Thymus (tissue), 11 donors: ENCODE measurements around the gene ZC3H8. TPM values are rescaled to one million over a fixed set of nuclear protein-coding genes. Genes with fewer than 3 reads are reported as not detected.

ENCODE experiments used
- DNase-seq, 9 donors: peaks; one replicate each; pipeline ENCODE4 v3.0.0-alpha.2; 2013; ENCODE audit warnings: low spot score in 9 of 9, low read depth in 6 of 9, missing footprints in 1 of 9
- H3K27ac ChIP-seq, 2 donors: one replicate each; pipeline ENCODE4 v1.5.1; 2013; ENCODE audit warnings: control low read depth in 1 of 2, low read depth in 1 of 2, low read length in 1 of 2, mild to moderate bottlenecking in 1 of 2, moderate library complexity in 1 of 2
- H3K27me3 ChIP-seq, 2 donors: one replicate each; pipeline ENCODE4 v1.5.1; 2013; ENCODE audit warnings: low read length in 1 of 2; ENCODE audit not compliant: control insufficient read depth in 2 of 2, insufficient read depth in 1 of 2
- H3K36me3 ChIP-seq, 2 donors: one replicate each; pipeline ENCODE4 v1.5.1; 2013; ENCODE audit warnings: low read length in 1 of 2, mild to moderate bottlenecking in 1 of 2, moderate library complexity in 1 of 2; ENCODE audit not compliant: control insufficient read depth in 2 of 2, insufficient read depth in 2 of 2
- H3K4me1 ChIP-seq, 2 donors: one replicate each; pipeline ENCODE4 v1.5.1; 2013; ENCODE audit warnings: low read length in 2 of 2; ENCODE audit not compliant: control insufficient read depth in 2 of 2, insufficient read depth in 2 of 2
- H3K4me3 ChIP-seq, 2 donors: one replicate each; pipeline ENCODE4 v1.5.1; 2013; ENCODE audit warnings: low read length in 2 of 2, control low read depth in 1 of 2, mild to moderate bottlenecking in 1 of 2
- H3K9me3 ChIP-seq, 2 donors: one replicate each; pipeline ENCODE4 v1.5.1; 2013; ENCODE audit warnings: low read length in 1 of 2, mild to moderate bottlenecking in 1 of 2; ENCODE audit not compliant: control insufficient read depth in 2 of 2, insufficient read depth in 1 of 2
- WGBS: extraction: QIAGEN DNeasy Blood & Tissue Kit; methylation state at CpG from one replicate; pipeline ENCODE4 v1.1.7; 2013; 5-methylcytosine and 5-hydroxymethylcytosine counted together
- polyA plus RNA-seq: library from polyadenylated mRNA; stranded (reverse); fragments of 200-250 nt; gene quantifications from one replicate; pipeline ENCODE4 v1.2.3, GENCODE V29; 2013
- total RNA-seq: library from RNA; stranded (reverse); fragments of 120-200 nt; gene quantifications from one replicate; pipeline ENCODE4 v1.2.4, GENCODE V29; 2013
- donor health status: healthy.

The ZC3H8 gene
- total and polyA plus RNA-seq, 2 donors, result 13.5 to 15.6 TPM

DNA sequence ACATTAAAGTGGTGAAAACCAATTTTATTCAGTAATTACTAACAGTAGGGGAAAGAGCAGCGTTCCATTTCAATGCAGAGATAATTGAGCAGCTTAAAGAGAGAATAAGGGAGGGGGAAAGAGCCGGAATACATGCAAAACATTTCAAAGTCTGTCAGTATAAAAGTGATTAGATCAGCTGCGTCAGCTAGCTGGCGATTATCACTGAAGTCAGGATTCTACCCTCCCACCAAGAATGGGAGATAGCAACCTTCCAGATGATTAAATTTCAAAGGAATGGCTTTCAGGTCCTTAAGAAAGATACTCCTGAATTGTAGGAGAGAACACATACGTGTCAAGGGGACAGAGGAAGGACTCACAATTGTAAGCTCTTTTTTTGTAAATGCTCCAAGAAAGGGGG is 17.8 kb upstream of the ZC3H8 start:
- DNase-seq, result no peak
- H3K9me3 ChIP-seq, result no peaks in the 10 kb centered on the region
- H3K36me3 ChIP-seq, result no peaks in the 10 kb centered on the region
- H3K27ac ChIP-seq, result no peak overlapping the region
- 96% methylated on average over 5 of the region's 5 CpGs for WGBS
- no peak overlapping the region for H3K4me3 ChIP-seq
- peaks cover under 1% of the 10 kb centered on the region in 2 donors for H3K4me1 ChIP-seq
- H3K27me3 ChIP-seq, result no peaks in the 10 kb centered on the region

GRCh38 chr2:112268547-112268946 is 13.7 kb upstream of the ZC3H8 start:
- WGBS, result 100% methylated on average over 1 of the region's 1 CpG
- DNase-seq, result no peak
- no peak overlapping the region for H3K27ac ChIP-seq

GRCh38 chr2:112262876-112263275 is 8.0 kb upstream of the ZC3H8 start:
- Histone ChIP-seq H3K36me3 (no peaks in the 10 kb centered on the region), H3K4me1 (peaks cover 2 to 6% of the 10 kb centered on the region in 2 donors), H3K4me3 (no peak overlapping the region), H3K27ac (no peak overlapping the region), H3K9me3 (no peaks in the 10 kb centered on the region), H3K27me3 (no peaks in the 10 kb centered on the region)
- DNase-seq, result no peak

More at GRCh38 chr2:112268547-112268946, 13.7 kb upstream of the ZC3H8 start:
- Histone ChIP-seq H3K9me3 (no peaks in the 10 kb centered on the region), H3K4me3 (no peak overlapping the region), H3K36me3 (no peaks in the 10 kb centered on the region), H3K27me3 (no peaks in the 10 kb centered on the region), H3K4me1 (no peaks in the 10 kb centered on the region)

DNA sequence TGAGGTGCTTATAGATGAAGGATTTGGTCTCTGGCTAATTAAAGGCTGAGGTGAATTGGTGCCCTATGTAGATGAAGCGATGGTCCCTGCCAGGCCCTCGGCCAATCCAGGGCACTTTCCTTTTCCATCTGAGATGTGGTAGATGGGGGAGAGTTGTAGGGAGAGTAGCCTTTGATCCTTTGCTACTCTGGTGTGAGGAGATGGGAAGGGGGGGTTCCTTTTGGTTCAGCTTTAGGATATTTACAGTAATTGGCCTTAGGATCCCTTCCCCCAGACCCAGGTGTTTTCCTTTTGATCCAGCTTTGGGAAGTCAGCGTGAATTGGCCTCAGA is 5.4 kb upstream of the ZC3H8 start:
- DNase-seq, result no peak
- over 99% methylated on average over 3 of the region's 3 CpGs for WGBS
- no peak overlapping the region for H3K27ac ChIP-seq
- H3K36me3 ChIP-seq, result no peaks in the 10 kb centered on the region
- H3K4me3 ChIP-seq, result no peak overlapping the region
- H3K9me3 ChIP-seq, result no peaks in the 10 kb centered on the region
- H3K4me1 ChIP-seq, result peaks cover 2 to 7% of the 10 kb centered on the region in 2 donors
- no peaks in the 10 kb centered on the region for H3K27me3 ChIP-seq

- 30% methylated on average over 15 of the region's 15 CpGs for WGBS
- Histone ChIP-seq H3K36me3 (no peaks in the 10 kb centered on the region), H3K4me1 (peaks cover 2 to 9% of the 10 kb centered on the region in 2 donors), H3K9me3 (no peaks in the 10 kb centered on the region), H3K27me3 (no peaks in the 10 kb centered on the region), H3K27ac (no peak overlapping the region), H3K4me3 (no peak overlapping the region)
- DNase-seq, result peak; percentile 58 to 90 (median 78)
These were observed 4.9 kb upstream of the ZC3H8 start for GRCh38 chr2:112259509-112260294.

- Histone ChIP-seq H3K36me3 (no peaks in the 10 kb centered on the region), H3K9me3 (no peaks in the 10 kb centered on the region), H3K4me3 (no peak overlapping the region), H3K4me1 (peaks cover 8 to 10% of the 10 kb centered on the region in 2 donors), H3K27ac (no peak overlapping the region), H3K27me3 (no peaks in the 10 kb centered on the region)
- no peak for DNase-seq
- WGBS, result 84% methylated on average over 4 of the region's 4 CpGs
These were observed 2.7 kb upstream of the ZC3H8 start for GRCh38 chr2:112257575-112257974.

- Histone ChIP-seq H3K27me3 (no peaks in the 10 kb centered on the region), H3K36me3 (no peaks in the 10 kb centered on the region), H3K4me3 (no peak overlapping the region), H3K4me1 (peaks cover 8 to 13% of the 10 kb centered on the region in 2 donors), H3K9me3 (no peaks in the 10 kb centered on the region), H3K27ac (no peak overlapping the region)
- no peak for DNase-seq
- WGBS, result 98% methylated on average over 2 of the region's 2 CpGs
These were observed 1.8 kb upstream of the ZC3H8 start for GRCh38 chr2:112256654-112257053.

GRCh38 chr2:112255875-112256274 is 1.0 kb upstream of the ZC3H8 start:
- Histone ChIP-seq H3K36me3 (no peaks in the 10 kb centered on the region), H3K4me1 (peaks cover 8 to 13% of the 10 kb centered on the region in 2 donors), H3K27me3 (no peaks in the 10 kb centered on the region), H3K4me3 (no peak overlapping the region), H3K9me3 (no peaks in the 10 kb centered on the region), H3K27ac (no peak overlapping the region)
- DNase-seq, result no peak
- WGBS, result 89% methylated on average over 2 of the region's 2 CpGs

GRCh38 chr2:112253261-112253815 is 1.5 kb downstream of the ZC3H8 start:
- WGBS, result 83% methylated on average over 5 of the region's 5 CpGs
- no peak overlapping the region for H3K27ac ChIP-seq
- no peak overlapping the region for H3K4me3 ChIP-seq
- peaks cover 5 to 7% of the 10 kb centered on the region in 2 donors for H3K4me1 ChIP-seq
- DNase-seq, result no peak
- H3K9me3 ChIP-seq, result no peaks in the 10 kb centered on the region
- H3K27me3 ChIP-seq, result no peaks in the 10 kb centered on the region
- H3K36me3 ChIP-seq, result peaks cover 7 to 11% of the 10 kb centered on the region in 2 donors
